Activated naive CD4-positive, alpha-beta T cell treated with anti-CD3 and anti-CD28 coated beads, Interleukin-2, amount 50 U/mL, for 24 hours (primary cell): Measurements from ENCODE around the gene CHST4.
"Not testable (repeated sequence)": the region's sequence is repeated elsewhere in the genome, so short reads cannot be mapped to it uniquely, and the experiment has no call there.

Experiments
- H3K27ac Mint-ChIP-seq: one replicate; pipeline ENCODE4 v1.8.0; 2021; ENCODE audit warnings: mild to moderate bottlenecking, mixed read lengths
- H3K27me3 Mint-ChIP-seq: one replicate; pipeline ENCODE4 v1.8.0; 2021; ENCODE audit warnings: mixed read lengths
- H3K36me3 Mint-ChIP-seq: one replicate; pipeline ENCODE4 v1.8.0; 2021; ENCODE audit warnings: mixed read lengths
- H3K4me1 Mint-ChIP-seq: one replicate; pipeline ENCODE4 v1.8.0; 2021; ENCODE audit warnings: mixed read lengths
- H3K4me3 Mint-ChIP-seq: one replicate; pipeline ENCODE4 v1.8.0; 2021; ENCODE audit warnings: mild to moderate bottlenecking, mixed read lengths
- H3K9me3 Mint-ChIP-seq: one replicate; pipeline ENCODE4 v1.8.0; 2021; ENCODE audit warnings: mixed read lengths

The CHST4 gene

GRCh38 chr16:71573387-71574094 lies 47.3 kb downstream of the CHST4 start:
- no peaks in the 10 kb centered on the region for H3K36me3 Mint-ChIP-seq
- H3K27me3 Mint-ChIP-seq: peaks cover 4% of the 10 kb centered on the region
- H3K27ac Mint-ChIP-seq: no peak overlapping the region
- no peaks in the 10 kb centered on the region for H3K9me3 Mint-ChIP-seq
- H3K4me1 Mint-ChIP-seq: no peaks in the 10 kb centered on the region
- H3K4me3 Mint-ChIP-seq: no peak overlapping the region

GRCh38 chr16:71574702-71575101 lies 48.5 kb downstream of the CHST4 start:
- no peaks in the 10 kb centered on the region for H3K4me1 Mint-ChIP-seq
- H3K36me3 Mint-ChIP-seq: no peaks in the 10 kb centered on the region
- H3K27me3 Mint-ChIP-seq: peaks cover 4% of the 10 kb centered on the region
- H3K27ac Mint-ChIP-seq: no peak overlapping the region
- no peak overlapping the region for H3K4me3 Mint-ChIP-seq
- no peaks in the 10 kb centered on the region for H3K9me3 Mint-ChIP-seq

GRCh38 chr16:71576971-71577370 lies 50.7 kb downstream of the CHST4 start, which contains the start of gene TAT:
Gene TAT (minus strand): TSS chr16:71577092. CDS start chr16:71576415, 677 bp downstream.
- Mint-ChIP-seq H3K27ac (no peak within 1 kb of the TSS), H3K4me1 (no peaks in the 10 kb centered on the region), H3K9me3 (no peaks in the 10 kb centered on the region), H3K4me3 (no peak within 1 kb of the TSS), H3K27me3 (peaks cover 2% of the 10 kb centered on the region), H3K36me3 (no peaks in the 10 kb centered on the region)

GRCh38 chr16:71582553-71582848 lies 56.3 kb downstream of the CHST4 start:
- not testable (repeated sequence) for H3K27me3 Mint-ChIP-seq, H3K9me3 Mint-ChIP-seq

GRCh38 chr16:71584543-71585317 lies 58.5 kb downstream of the CHST4 start:
- Mint-ChIP-seq H3K36me3 (no peaks in the 10 kb centered on the region), H3K4me3 (no peak overlapping the region), H3K9me3 (no peaks in the 10 kb centered on the region), H3K27ac (no peak overlapping the region), H3K4me1 (no peaks in the 10 kb centered on the region), H3K27me3 (peaks cover 16% of the 10 kb centered on the region)

More at GRCh38 chr16:71582553-71582848, 56.3 kb downstream of the CHST4 start:
- H3K36me3 Mint-ChIP-seq, H3K4me3 Mint-ChIP-seq, H3K4me1 Mint-ChIP-seq, H3K27ac Mint-ChIP-seq: not testable (repeated sequence)

- H3K27me3 Mint-ChIP-seq: peaks cover 16% of the 10 kb centered on the region
- no peaks in the 10 kb centered on the region for H3K36me3 Mint-ChIP-seq
- H3K4me1 Mint-ChIP-seq: no peaks in the 10 kb centered on the region
- no peak overlapping the region for H3K27ac Mint-ChIP-seq
- H3K4me3 Mint-ChIP-seq: no peak overlapping the region
- H3K9me3 Mint-ChIP-seq: no peaks in the 10 kb centered on the region
These were observed 59.1 kb downstream of the CHST4 start for GRCh38 chr16:71585318-71585703.
